Ovary (tissue), 9 donors: ENCODE data around the gene COG2. TPM values are rescaled to one million over a fixed set of nuclear protein-coding genes. Genes with fewer than 3 reads are reported as not detected.

Source experiments
- DNase-seq, 5 donors: peaks; one replicate each; pipeline ENCODE4 v3.0.0-alpha.2; 2019 to 2020
- H3K27ac ChIP-seq, 2 donors: fragments of 200-600 bp; one replicate each; pipeline versions ENCODE4 v1.5.1 to v1.8.0; 2019 to 2022
- H3K27me3 ChIP-seq: fragments of 200-600 bp; one replicate; pipeline ENCODE4 v1.8.0; 2022
- H3K36me3 ChIP-seq: fragments of 200-600 bp; sonication (generic); one replicate; pipeline ENCODE4 v1.5.1; 2019
- H3K4me1 ChIP-seq: one replicate; pipeline ENCODE4 v1.8.1; 2013; ENCODE audit warnings: mild to moderate bottlenecking, moderate library complexity; ENCODE audit not compliant: insufficient read depth
- H3K4me3 ChIP-seq: fragments of 200-600 bp; sonication (generic); one replicate; pipeline ENCODE4 v1.5.1; 2017
- H3K9me3 ChIP-seq, 2 donors: fragments of 200-600 bp in 1 of 2; sonication (generic) in 1 of 2; one replicate each; pipeline versions ENCODE4 v1.5.1 to v1.8.1; 2013 to 2019; ENCODE audit warnings: mild to moderate bottlenecking in 1 of 2, moderate library complexity in 1 of 2
- CTCF ChIP-seq, 3 donors: fragments of 450-650 bp in 2 of 3; fragments of 200-600 bp in 1 of 3; IDR thresholded peaks; one replicate each; pipeline versions ENCODE4 v1.5.1 to v1.8.0; 2016 to 2022; ENCODE audit warnings: antibody characterized with exemption in 3 of 3, mild to moderate bottlenecking in 1 of 3
- EP300 ChIP-seq: sonication (generic); formaldehyde crosslinking; IDR thresholded peaks from one replicate; pipeline ENCODE4 v1.6.1; 2017; ENCODE audit warnings: antibody characterized with exemption
- POLR2A ChIP-seq: fragments of 450-650 bp; IDR thresholded peaks from one replicate; pipeline ENCODE4 v1.6.1; 2017; ENCODE audit warnings: antibody characterized with exemption, mild to moderate bottlenecking, moderate library complexity
- WGBS, 3 donors: extraction: QIAGEN DNeasy Blood & Tissue Kit in 1 of 3; methylation state at CpG; one replicate each; pipeline versions ENCODE4 v1.1.5 to v1.1.7; 2013 to 2017; 5-methylcytosine and 5-hydroxymethylcytosine counted together
- intact Hi-C, 4 donors: fragments of 100-400 bp; cut with DNase I; formaldehyde crosslinking; loops; one replicate each; pipeline versions ENCODE4 v1.11.0 to v1.15.1; 2022 to 2023
- polyA plus RNA-seq, 2 donors: library from polyadenylated mRNA; stranded (reverse); fragments of 200-250 nt in 1 of 2; fragments of 350-450 nt in 1 of 2; fragmentation: Illumina TruSeq in 1 of 2; extraction: RNeasy Lipid Tissue Mini Kit (QIAGEN cat#74804) in 1 of 2; gene quantifications; one replicate each; pipeline ENCODE4 v1.2.3, GENCODE V29; 2013 to 2014
- total RNA-seq, 7 donors: library from RNA; depleted of rRNA in 2 of 7; stranded (reverse); fragments of >200 nt in 2 of 7; fragmentation: NEBNext Ultra II Directional in 3 of 7; extraction: Animal tissue kit (Norgen Biotek cat#: 25700) in 3 of 7; gene quantifications; one replicate each; pipeline versions ENCODE4 v1.1.0 to v1.2.4, GENCODE V29; 2016 to 2023
- donor health status: DM: no; HTN: no; CAD: no; lungs with moderate emphysema.
- donor health status: DM: no; HTN: no; CAD: no.
- donor health status: Bipolar disorder and iron deficiency.
- donor health status: DM: yes; HTN: yes; CAD: no.
- donor health status: DM: no; HTN: no; CAD: no.
- donor health status: DM: yes; HTN: yes; CAD: no.

Gene COG2
- total and polyA plus RNA-seq, 9 donors, result 9.1 to 29.5 (median 21.5) TPM

- Histone ChIP-seq H3K4me3 (no peak overlapping the region), H3K4me1 (no peaks in the 10 kb centered on the region), H3K9me3 (no peaks in the 10 kb centered on the region), H3K27me3 (no peaks in the 10 kb centered on the region), H3K36me3 (no peaks in the 10 kb centered on the region), H3K27ac (no peak overlapping the region)
- TF ChIP-seq EP300 (no peak), POLR2A (no peak), CTCF (IDR thresholded peaks at IDR 0.05) (no peak)
- intact Hi-C loops, result no loop called here
- no peak for DNase-seq
Observed at GRCh38 chr1:230629511-230629910, 12.8 kb upstream of the COG2 start.

- intact Hi-C loops, result no loop called here
- Histone ChIP-seq H3K36me3 (no peaks in the 10 kb centered on the region), H3K9me3 (no peaks in the 10 kb centered on the region), H3K4me1 (no peaks in the 10 kb centered on the region), H3K4me3 (no peak overlapping the region), H3K27ac (no peak overlapping the region), H3K27me3 (no peaks in the 10 kb centered on the region)
- TF ChIP-seq EP300 (no peak), CTCF (IDR thresholded peaks at IDR 0.05) (no peak), POLR2A (no peak)
- WGBS, 3 donors, result 77 to 83% (median 83%) methylated on average over 1 of the region's 1 CpG
- DNase-seq, result no peak
Observed at GRCh38 chr1:230631477-230631876, 10.8 kb upstream of the COG2 start.

DNA sequence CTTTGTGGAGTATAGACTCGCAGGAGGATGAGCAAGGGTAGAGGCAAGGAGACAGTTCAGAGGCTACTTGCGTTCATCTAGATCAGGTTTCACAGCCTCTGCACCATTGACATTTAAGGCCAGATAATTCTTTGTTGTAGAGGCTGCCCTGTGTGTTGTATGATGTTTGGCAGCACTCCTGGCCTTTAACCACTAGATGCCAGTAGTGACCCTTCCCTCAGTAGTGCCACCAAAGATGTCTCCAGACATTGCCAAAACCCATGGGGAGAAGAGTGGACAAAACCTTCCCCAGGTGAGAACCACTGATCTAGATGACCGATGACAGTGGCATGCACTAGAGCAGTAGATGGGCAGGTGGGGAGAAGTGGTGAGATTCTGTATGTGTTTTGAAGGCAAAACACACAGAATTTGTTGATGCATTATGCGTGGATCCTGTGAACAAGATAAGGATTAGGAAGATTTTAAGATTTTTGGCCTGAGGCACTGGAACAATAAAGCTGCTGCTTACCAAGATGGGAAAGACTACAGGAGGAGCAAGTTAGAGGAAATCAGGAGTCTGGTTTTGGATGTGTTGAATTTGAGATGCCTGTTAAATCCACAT, 9.9 kb upstream of the COG2 start:
- H3K9me3 ChIP-seq, result no peaks in the 10 kb centered on the region
- intact Hi-C loops, result no loop called here
- no peak overlapping the region for H3K4me3 ChIP-seq
- no peak overlapping the region for H3K27ac ChIP-seq
- DNase-seq, result no peak
- WGBS, 3 donors, result 60 to 64% (median 61%) methylated on average over 4 of the region's 4 CpGs
- no peaks in the 10 kb centered on the region for H3K27me3 ChIP-seq
- TF ChIP-seq CTCF (IDR thresholded peaks at IDR 0.05) (no peak), POLR2A (no peak), EP300 (no peak)
- H3K4me1 ChIP-seq, result no peaks in the 10 kb centered on the region
- H3K36me3 ChIP-seq, result no peaks in the 10 kb centered on the region

DNA sequence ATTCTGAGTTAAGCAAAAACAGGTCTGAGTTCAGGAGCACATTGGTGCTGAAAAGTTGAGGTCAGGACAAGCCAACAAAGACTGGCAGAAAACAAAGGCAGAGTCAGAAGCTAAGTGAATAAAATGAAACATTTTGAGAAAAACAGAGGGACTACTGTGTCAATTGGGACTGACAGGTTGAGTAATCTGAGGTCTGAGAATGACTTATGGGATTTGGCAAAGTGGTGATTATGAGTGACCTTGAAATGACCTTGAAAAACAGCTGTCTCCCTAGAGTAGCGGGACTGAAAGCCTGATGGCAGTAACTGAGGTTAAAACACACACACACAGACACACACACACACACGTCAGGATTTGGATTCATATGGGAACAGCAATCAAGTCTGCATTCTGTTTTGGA, 8.8 kb upstream of the COG2 start:
- TF ChIP-seq CTCF (IDR thresholded peaks at IDR 0.05) (no peak), EP300 (no peak), POLR2A (no peak)
- intact Hi-C loops, result no loop called here
- 6 to 14% (median 13%) methylated on average over 2 of the region's 2 CpGs for WGBS, 3 donors

More for the DNA sequence above, 8.8 kb upstream of the COG2 start:
- Histone ChIP-seq H3K9me3 (no peaks in the 10 kb centered on the region), H3K27me3 (no peaks in the 10 kb centered on the region), H3K4me3 (no peak overlapping the region), H3K4me1 (no peaks in the 10 kb centered on the region), H3K27ac (no peak overlapping the region), H3K36me3 (no peaks in the 10 kb centered on the region)
- DNase-seq, result no peak
